HL-60 (cell line): ENCODE data around the gene TJP2.

Experiments used
- GABPA ChIP-seq: IDR thresholded peaks from 2 replicates; pipeline ENCODE4 v1.6.1; 2012; ENCODE audit warnings: low read depth
- POLR2AphosphoS5 ChIP-seq: IDR thresholded peaks from 2 replicates; pipeline ENCODE4 v1.6.1; 2012; ENCODE audit warnings: low read depth
- SPI1 ChIP-seq: IDR thresholded peaks from 2 replicates; pipeline ENCODE4 v1.6.1; 2012; ENCODE audit warnings: low read depth, mild to moderate bottlenecking, borderline replicate concordance
- TF ChIP-seq, protein P1 (sequence below): IDR thresholded peaks from one replicate; pipeline ENCODE4 v1.5.1; 2011; ENCODE audit warnings: low read length, control low read depth, inconsistent platforms; ENCODE audit not compliant: insufficient read depth
- TF ChIP-seq, protein P2 (sequence below): IDR thresholded peaks from 2 replicates; pipeline ENCODE4 v1.6.1; 2012; ENCODE audit warnings: low read depth; ENCODE audit not compliant: insufficient replicate concordance

DNA sequence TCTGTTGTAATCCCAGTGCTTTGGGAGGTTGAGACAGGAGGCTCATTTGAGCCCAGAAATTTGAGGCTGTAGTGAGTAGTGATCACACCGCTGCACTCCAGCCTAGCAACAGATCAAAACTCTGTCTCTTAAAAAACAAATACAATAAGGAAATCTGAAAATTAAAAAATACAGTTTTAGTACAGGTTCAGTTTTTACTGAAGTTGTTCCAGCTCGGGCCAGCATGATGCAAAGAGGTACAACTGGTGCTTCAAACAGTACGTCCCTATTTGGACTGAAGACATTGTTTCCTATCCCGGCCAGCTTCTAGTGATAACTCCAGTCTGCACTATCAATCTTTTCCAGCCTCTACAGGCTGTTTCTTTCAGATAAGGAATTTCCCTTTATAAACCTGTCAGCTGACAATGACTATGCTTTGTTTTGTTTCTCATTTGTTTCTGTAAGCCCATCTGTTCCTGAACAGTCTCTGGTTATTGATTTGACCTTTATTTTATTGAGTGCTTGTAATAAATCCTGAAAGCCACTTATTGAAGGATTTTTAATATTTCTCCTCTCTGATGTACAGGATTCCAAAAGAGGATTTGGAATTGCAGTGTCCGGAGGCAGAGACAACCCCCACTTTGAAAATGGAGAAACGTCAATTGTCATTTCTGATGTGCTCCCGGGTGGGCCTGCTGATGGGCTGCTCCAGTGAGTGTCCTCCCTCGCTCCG lies 41.9 kb downstream of the TJP2 start:
- no peak for TF ChIP-seq GABPA
- TF ChIP-seq, protein P1, sequence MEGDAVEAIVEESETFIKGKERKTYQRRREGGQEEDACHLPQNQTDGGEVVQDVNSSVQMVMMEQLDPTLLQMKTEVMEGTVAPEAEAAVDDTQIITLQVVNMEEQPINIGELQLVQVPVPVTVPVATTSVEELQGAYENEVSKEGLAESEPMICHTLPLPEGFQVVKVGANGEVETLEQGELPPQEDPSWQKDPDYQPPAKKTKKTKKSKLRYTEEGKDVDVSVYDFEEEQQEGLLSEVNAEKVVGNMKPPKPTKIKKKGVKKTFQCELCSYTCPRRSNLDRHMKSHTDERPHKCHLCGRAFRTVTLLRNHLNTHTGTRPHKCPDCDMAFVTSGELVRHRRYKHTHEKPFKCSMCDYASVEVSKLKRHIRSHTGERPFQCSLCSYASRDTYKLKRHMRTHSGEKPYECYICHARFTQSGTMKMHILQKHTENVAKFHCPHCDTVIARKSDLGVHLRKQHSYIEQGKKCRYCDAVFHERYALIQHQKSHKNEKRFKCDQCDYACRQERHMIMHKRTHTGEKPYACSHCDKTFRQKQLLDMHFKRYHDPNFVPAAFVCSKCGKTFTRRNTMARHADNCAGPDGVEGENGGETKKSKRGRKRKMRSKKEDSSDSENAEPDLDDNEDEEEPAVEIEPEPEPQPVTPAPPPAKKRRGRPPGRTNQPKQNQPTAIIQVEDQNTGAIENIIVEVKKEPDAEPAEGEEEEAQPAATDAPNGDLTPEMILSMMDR: no peak
- TF ChIP-seq, protein P2, sequence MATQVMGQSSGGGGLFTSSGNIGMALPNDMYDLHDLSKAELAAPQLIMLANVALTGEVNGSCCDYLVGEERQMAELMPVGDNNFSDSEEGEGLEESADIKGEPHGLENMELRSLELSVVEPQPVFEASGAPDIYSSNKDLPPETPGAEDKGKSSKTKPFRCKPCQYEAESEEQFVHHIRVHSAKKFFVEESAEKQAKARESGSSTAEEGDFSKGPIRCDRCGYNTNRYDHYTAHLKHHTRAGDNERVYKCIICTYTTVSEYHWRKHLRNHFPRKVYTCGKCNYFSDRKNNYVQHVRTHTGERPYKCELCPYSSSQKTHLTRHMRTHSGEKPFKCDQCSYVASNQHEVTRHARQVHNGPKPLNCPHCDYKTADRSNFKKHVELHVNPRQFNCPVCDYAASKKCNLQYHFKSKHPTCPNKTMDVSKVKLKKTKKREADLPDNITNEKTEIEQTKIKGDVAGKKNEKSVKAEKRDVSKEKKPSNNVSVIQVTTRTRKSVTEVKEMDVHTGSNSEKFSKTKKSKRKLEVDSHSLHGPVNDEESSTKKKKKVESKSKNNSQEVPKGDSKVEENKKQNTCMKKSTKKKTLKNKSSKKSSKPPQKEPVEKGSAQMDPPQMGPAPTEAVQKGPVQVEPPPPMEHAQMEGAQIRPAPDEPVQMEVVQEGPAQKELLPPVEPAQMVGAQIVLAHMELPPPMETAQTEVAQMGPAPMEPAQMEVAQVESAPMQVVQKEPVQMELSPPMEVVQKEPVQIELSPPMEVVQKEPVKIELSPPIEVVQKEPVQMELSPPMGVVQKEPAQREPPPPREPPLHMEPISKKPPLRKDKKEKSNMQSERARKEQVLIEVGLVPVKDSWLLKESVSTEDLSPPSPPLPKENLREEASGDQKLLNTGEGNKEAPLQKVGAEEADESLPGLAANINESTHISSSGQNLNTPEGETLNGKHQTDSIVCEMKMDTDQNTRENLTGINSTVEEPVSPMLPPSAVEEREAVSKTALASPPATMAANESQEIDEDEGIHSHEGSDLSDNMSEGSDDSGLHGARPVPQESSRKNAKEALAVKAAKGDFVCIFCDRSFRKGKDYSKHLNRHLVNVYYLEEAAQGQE: no peak
- no peak for TF ChIP-seq SPI1
- TF ChIP-seq POLR2AphosphoS5: no peak
